Endodermal cell (in vitro differentiated cells): ENCODE data around the gene NECTIN3. TPM values are rescaled to one million over a fixed set of nuclear protein-coding genes. Genes with fewer than 3 reads are reported as not detected.

Experiments
- DNase-seq: peaks from one replicate; pipeline ENCODE4 v3.0.0-alpha.2; 2017
- H3K27ac ChIP-seq: 2 replicates; pipeline ENCODE4 v1.5.1; 2013; ENCODE audit warnings: mild to moderate bottlenecking, low read depth, low read length, moderate library complexity
- H3K27me3 ChIP-seq: 2 replicates; pipeline ENCODE4 v1.6.1; 2013; ENCODE audit warnings: mild to moderate bottlenecking, low read length, moderate library complexity; ENCODE audit not compliant: insufficient read depth, control insufficient read depth, poor library complexity, severe bottlenecking
- H3K36me3 ChIP-seq: 2 replicates; pipeline ENCODE4 v1.7.0; 2013; ENCODE audit warnings: mild to moderate bottlenecking, low read length, moderate library complexity; ENCODE audit not compliant: control insufficient read depth, insufficient read depth
- H3K4me1 ChIP-seq: one replicate; pipeline ENCODE4 v1.7.0; 2013; ENCODE audit warnings: low read length; ENCODE audit not compliant: control insufficient read depth, insufficient read depth
- H3K4me3 ChIP-seq: 2 replicates; pipeline ENCODE4 v1.5.1; 2013; ENCODE audit warnings: mild to moderate bottlenecking, low read length, moderate library complexity
- H3K9ac ChIP-seq: 2 replicates; pipeline ENCODE4 v1.6.1; 2013; ENCODE audit warnings: mild to moderate bottlenecking, low read length, moderate library complexity; ENCODE audit not compliant: poor library complexity, severe bottlenecking; ENCODE audit errors: extremely low read depth
- H3K9me3 ChIP-seq: 2 replicates; pipeline ENCODE4 v1.6.1; 2013; ENCODE audit warnings: mild to moderate bottlenecking, low read length, moderate library complexity; ENCODE audit not compliant: control insufficient read depth
- H3K27ac Mint-ChIP-seq: 2 replicates; pipeline ENCODE4 v1.8.0; 2020; ENCODE audit warnings: mixed read lengths
- H3K27me3 Mint-ChIP-seq: 2 replicates; pipeline ENCODE4 v1.8.0; 2021; ENCODE audit warnings: mild to moderate bottlenecking, mixed read lengths; ENCODE audit not compliant: insufficient read depth
- H3K36me3 Mint-ChIP-seq: 2 replicates; pipeline ENCODE4 v1.8.0; 2020; ENCODE audit warnings: low read depth, mixed read lengths
- H3K4me1 Mint-ChIP-seq: 2 replicates; pipeline ENCODE4 v1.8.0; 2020; ENCODE audit warnings: mixed read lengths
- H3K4me3 Mint-ChIP-seq: 2 replicates; pipeline ENCODE4 v1.8.0; 2020; ENCODE audit warnings: mild to moderate bottlenecking, moderate library complexity, mixed read lengths
- H3K9me3 Mint-ChIP-seq: 2 replicates; pipeline ENCODE4 v1.8.0; 2020; ENCODE audit warnings: mild to moderate bottlenecking, mixed read lengths
- CTCF ChIP-seq: fragments of 200-600 bp; sonication (generic); conservative IDR thresholded peaks from 2 replicates; pipeline ENCODE4 v1.5.0; 2021; ENCODE audit warnings: antibody characterized with exemption, mild to moderate bottlenecking
- WGBS, 2 experiments: methylation state at CpG; one replicate each; pipeline versions ENCODE4 v1.1.5 to v1.1.7; 2013; ENCODE audit warnings: missing lambda C conversion rate in 2 of 2, mixed read lengths in 1 of 2; ENCODE audit not compliant: insufficient coverage in 1 of 2, insufficient read length in 1 of 2; 5-methylcytosine and 5-hydroxymethylcytosine counted together
- total RNA-seq, 2 donors: library from RNA; stranded (reverse); fragmentation: NEBNext Ultra II Directional in 1 of 2; extraction: Animal tissue kit (Norgen Biotek cat#: 25700) in 1 of 2; gene quantifications; 2 replicates in 1 of 2; 3 replicates in 1 of 2; pipeline ENCODE4 v1.2.1, GENCODE V29; 2021

Gene NECTIN3
- total RNA-seq, 2 donors from 2014 or later, result 16.4 to 18.9 TPM

GRCh38 chr3:111103807-111104206, 32.2 kb downstream of the NECTIN3 start:
- WGBS, 2 experiments, result 92 to 100% methylated on average over 1 of the region's 1 CpG
- no peaks in the 10 kb centered on the region for H3K27me3 Mint-ChIP-seq
- no peak for TF ChIP-seq CTCF
- Histone ChIP-seq H3K4me1 (no peaks in the 10 kb centered on the region), H3K9ac (no peak overlapping the region), H3K27ac (no peak overlapping the region), H3K9me3 (no peaks in the 10 kb centered on the region), H3K27me3 (no peaks in the 10 kb centered on the region), H3K36me3 (no peaks in the 10 kb centered on the region), H3K4me3 (no peak overlapping the region)
- H3K9me3 Mint-ChIP-seq, result no peaks in the 10 kb centered on the region
- DNase-seq, result no peak
- H3K4me3 Mint-ChIP-seq, result no peak overlapping the region
- H3K36me3 Mint-ChIP-seq, result peaks cover 2% of the 10 kb centered on the region
- no peak overlapping the region for H3K27ac Mint-ChIP-seq
- peaks cover 27% of the 10 kb centered on the region for H3K4me1 Mint-ChIP-seq

- peaks cover 2% of the 10 kb centered on the region for H3K36me3 Mint-ChIP-seq
- WGBS, 2 experiments, result 88 to 100% methylated on average over 1 to 3 of the region's 3 CpGs
- no peak for TF ChIP-seq CTCF
These were observed 35.5 kb downstream of the NECTIN3 start for GRCh38 chr3:111106993-111107661.

GRCh38 chr3:111107662-111108035, 36.0 kb downstream of the NECTIN3 start:
- Histone ChIP-seq H3K27me3 (no peaks in the 10 kb centered on the region), H3K36me3 (no peaks in the 10 kb centered on the region), H3K27ac (no peak overlapping the region), H3K9me3 (no peaks in the 10 kb centered on the region), H3K9ac (no peak overlapping the region), H3K4me1 (no peaks in the 10 kb centered on the region), H3K4me3 (no peak overlapping the region)
- Mint-ChIP-seq H3K9me3 (no peaks in the 10 kb centered on the region), H3K4me3 (no peak overlapping the region), H3K27me3 (no peaks in the 10 kb centered on the region), H3K36me3 (peaks cover 2% of the 10 kb centered on the region), H3K4me1 (peaks cover 14% of the 10 kb centered on the region), H3K27ac (no peak overlapping the region)
- no peak for TF ChIP-seq CTCF
- no peak for DNase-seq
- WGBS, 2 experiments, result 95% methylated on average over 2 of the region's 2 CpGs; no CpG with 5 or more reads in 1 of the 2 experiments

More at GRCh38 chr3:111106993-111107661, 35.5 kb downstream of the NECTIN3 start:
- Histone ChIP-seq H3K27me3 (no peaks in the 10 kb centered on the region), H3K9ac (no peak overlapping the region), H3K27ac (no peak overlapping the region), H3K4me3 (no peak overlapping the region), H3K9me3 (no peaks in the 10 kb centered on the region), H3K4me1 (no peaks in the 10 kb centered on the region), H3K36me3 (no peaks in the 10 kb centered on the region)
- Mint-ChIP-seq H3K9me3 (no peaks in the 10 kb centered on the region), H3K27ac (no peak overlapping the region), H3K4me3 (no peak overlapping the region), H3K4me1 (peaks cover 14% of the 10 kb centered on the region), H3K27me3 (no peaks in the 10 kb centered on the region)
- no peak for DNase-seq
